C4-2B (cell line): ENCODE results near the gene OR8B3.
"Not testable (repeated sequence)": the region's sequence is repeated elsewhere in the genome, so short reads cannot be mapped to it uniquely, and the experiment has no call there.

Source experiments
- H3K27ac ChIP-seq: fragments of 450-650 bp; 2 replicates; pipeline ENCODE4 v1.5.1; 2017
- ZFX ChIP-seq: fragments of 450-650 bp; IDR thresholded peaks from 2 replicates; pipeline ENCODE4 v1.6.1; 2017
- TF ChIP-seq, protein P1 (sequence below): fragments of 450-650 bp; conservative IDR thresholded peaks from 2 replicates; pipeline ENCODE4 v1.5.1; 2017; ENCODE audit warnings: mild to moderate bottlenecking

OR8B3 gene

DNA sequence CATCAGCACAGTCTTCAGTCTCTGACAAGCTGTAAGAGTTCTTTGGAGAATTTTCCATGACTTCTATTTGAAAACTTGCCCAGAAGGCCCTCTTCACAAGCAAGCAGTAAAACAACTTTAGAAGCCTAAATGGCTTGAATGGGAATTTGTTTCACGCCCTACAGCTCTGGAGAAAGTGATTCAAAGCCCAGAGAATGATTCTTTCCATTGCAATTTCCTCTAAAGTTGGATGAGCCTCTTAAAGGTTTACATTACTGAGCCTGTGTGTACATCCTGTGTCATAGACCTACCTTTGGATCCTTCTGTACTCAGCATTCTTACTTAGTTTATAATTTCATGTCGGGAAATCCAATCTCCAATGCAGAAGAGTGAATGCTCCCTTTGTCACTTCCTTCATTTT, 6.8 kb upstream of the OR8B3 start:
- no peak overlapping the region for H3K27ac ChIP-seq

DNA sequence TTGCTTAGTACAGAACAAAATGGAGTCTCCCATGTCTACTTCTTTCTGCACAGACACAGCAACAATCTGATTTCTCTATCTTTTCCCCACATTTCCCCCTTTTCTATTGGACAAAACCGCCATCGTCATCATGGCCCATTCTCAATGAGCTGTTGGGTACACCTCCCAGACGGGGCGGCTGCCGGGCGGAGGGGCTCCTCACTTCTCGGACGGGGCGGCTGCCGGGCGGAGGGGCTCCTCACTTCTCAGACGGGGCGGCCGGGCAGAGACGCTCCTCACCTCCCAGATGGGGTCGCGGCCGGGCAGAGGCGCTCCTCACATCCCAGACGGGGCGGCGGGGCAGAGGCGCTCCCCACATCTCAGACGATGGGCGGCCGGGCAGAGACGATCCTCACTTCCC, 4.4 kb upstream of the OR8B3 start:
- H3K27ac ChIP-seq: not testable (repeated sequence)

More for the DNA sequence above, 6.8 kb upstream of the OR8B3 start:
- TF ChIP-seq, protein P1, sequence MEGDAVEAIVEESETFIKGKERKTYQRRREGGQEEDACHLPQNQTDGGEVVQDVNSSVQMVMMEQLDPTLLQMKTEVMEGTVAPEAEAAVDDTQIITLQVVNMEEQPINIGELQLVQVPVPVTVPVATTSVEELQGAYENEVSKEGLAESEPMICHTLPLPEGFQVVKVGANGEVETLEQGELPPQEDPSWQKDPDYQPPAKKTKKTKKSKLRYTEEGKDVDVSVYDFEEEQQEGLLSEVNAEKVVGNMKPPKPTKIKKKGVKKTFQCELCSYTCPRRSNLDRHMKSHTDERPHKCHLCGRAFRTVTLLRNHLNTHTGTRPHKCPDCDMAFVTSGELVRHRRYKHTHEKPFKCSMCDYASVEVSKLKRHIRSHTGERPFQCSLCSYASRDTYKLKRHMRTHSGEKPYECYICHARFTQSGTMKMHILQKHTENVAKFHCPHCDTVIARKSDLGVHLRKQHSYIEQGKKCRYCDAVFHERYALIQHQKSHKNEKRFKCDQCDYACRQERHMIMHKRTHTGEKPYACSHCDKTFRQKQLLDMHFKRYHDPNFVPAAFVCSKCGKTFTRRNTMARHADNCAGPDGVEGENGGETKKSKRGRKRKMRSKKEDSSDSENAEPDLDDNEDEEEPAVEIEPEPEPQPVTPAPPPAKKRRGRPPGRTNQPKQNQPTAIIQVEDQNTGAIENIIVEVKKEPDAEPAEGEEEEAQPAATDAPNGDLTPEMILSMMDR: no peak
- TF ChIP-seq ZFX: no peak

DNA sequence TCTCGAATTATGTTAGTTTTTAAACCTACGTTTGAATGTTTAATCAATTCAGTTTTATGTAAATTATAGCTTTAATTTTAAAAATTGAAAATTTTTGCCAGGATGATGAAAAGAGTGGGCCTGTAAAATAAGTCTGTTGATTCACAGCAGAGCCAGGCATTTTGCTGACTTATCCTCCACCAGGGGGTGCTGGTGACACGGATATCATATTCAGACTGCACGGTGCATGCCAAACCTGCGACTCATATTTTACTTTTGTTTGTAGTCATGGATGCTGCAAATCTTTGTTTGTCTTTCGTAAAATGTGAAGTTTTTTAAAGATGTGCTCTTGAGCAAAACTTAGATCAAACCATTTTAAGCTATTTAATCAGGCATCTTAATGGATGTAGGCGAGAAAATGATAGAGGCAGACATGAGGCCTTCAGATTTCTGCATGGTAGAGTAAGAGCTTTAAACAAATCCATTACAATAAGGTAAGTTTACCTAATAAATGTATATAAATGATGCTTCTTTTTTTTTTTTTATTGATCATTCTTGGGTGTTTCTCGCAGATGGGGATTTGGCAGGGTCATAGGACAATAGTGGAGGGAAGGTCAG, 3.6 kb upstream of the OR8B3 start:
- TF ChIP-seq ZFX: no peak
- TF ChIP-seq, protein P1: peak; percentile 95
- H3K27ac ChIP-seq: no peak overlapping the region

DNA sequence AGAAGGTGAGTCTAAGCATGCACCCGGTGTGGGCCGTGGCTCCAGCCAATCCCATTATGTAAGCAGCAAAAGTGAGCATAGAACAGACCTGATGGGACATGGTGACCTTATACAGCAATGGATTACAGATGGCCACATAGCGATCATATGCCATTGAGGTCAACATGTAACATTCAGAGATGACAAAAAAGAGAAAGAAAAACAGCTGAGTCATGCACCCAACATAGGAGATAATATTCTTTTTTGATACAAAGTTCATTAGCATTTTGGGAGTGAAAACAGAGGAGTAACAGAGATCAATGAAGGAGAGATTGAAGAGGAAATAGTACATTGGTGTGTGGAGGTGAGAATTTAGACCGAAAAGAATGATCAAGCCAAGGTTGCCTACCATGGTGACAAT, 2.0 kb downstream of the OR8B3 start:
- H3K27ac ChIP-seq: not testable (repeated sequence)

DNA sequence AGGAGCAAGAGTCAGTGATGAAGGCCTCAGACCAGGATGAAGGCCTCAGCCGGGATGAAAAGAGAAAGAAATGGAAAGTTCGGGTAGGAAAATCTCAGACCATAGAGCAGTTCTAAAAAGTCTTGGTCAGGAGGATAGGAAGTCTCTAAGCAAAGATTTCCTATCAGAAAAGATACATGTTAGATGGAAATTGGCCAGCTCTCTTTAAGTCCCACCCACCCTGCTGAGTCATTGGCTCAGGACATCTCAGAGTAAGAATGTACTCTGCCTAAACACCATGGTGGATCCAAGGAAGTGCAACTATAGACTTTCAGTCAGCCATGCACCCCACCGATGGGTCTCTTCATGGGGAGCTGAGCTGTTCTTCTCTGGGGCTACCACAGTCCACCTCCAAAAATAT, 4.4 kb downstream of the OR8B3 start:
- H3K27ac ChIP-seq: no peak overlapping the region
- TF ChIP-seq, protein P1: no peak
- no peak for TF ChIP-seq ZFX

DNA sequence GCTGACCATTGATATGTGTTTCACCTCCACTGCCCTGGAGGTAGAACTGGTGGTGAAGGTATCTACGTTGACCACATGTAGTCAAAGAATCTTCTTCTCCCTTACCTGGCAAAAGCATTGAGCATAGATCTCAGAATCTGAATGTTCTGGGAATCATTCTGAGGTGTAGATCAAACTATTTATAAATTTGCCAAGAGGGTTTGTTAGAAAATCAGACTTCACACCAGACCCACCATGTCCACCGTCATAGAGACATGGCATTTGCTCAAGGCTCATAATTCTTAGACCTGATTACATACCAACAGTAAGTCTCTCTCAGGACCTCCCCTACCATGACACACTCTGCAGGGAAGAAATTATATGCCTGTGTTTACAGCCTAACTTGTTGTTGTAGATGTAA, 14.4 kb downstream of the OR8B3 start, which contains the start of gene OR8B2:
Gene OR8B2 (minus strand): TSS at position 101 of the 400 bp plus-strand sequence. CDS start 1,156 bp downstream, outside the sequence.
- no peak within 1 kb of the TSS for H3K27ac ChIP-seq
- TF ChIP-seq, protein P1: no peak
- TF ChIP-seq ZFX: no peak

DNA sequence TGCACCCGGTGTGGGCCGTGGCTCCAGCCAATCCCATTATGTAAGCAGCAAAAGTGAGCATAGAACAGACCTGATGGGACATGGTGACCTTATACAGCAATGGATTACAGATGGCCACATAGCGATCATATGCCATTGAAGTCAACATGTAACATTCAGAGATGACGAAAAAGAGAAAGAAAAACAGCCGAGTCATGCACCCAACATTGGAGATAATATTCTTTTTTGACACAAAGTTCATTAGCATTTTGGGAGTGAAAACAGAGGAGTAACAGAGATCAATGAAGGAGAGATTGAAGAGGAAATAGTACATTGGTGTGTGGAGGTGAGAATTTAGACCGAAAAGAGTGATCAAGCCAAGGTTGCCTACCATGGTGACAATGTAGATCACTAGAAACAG, 16.0 kb downstream of the OR8B3 start:
- H3K27ac ChIP-seq: not testable (repeated sequence)

DNA sequence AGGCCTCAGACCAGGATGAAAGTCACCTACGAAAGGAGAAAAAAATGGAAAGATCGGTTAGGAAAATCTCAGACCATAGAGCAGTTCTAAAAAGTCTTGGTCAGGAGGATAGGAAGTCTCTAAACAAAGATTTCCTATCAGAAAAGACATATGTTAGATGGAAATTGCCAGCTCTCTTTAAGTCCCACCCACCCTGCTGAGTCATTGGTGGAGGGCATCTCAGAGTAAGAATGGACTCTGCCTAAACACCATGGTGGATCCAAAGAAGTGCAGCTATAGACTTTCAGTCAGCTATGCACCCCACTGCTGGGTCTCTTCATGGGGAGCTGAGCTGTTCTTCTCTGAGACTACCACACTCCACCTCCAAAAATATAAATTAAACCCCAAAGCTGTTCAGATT, 18.2 kb downstream of the OR8B3 start:
- no peak for TF ChIP-seq ZFX
- TF ChIP-seq, protein P1: no peak
- H3K27ac ChIP-seq: no peak overlapping the region

DNA sequence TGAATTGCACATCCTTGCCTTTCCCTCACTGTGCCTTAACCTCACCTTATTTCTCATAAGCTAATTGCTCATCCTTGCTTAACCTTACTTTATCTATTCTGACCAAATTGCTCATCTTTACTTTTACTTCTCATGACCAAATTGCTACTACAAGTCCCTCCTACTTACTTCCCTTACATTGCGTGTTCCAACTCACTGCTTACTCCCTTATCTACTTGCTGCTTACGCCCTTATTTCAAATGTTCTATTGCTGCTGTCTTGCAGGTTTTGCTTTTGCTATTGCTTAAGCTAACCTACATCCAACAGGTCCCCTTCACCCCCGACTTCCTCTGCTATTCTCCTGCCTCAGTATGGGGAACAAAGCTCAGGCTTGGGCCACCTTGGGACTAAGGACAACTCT, 22.5 kb downstream of the OR8B3 start:
- no peak overlapping the region for H3K27ac ChIP-seq
- TF ChIP-seq, protein P1: no peak
- no peak for TF ChIP-seq ZFX
